GM12892 (cell line): ENCODE data around the gene C1orf94.

Experiments used
- DNase-seq: peaks from one replicate; pipeline ENCODE4 v3.0.0; 2011; ENCODE audit not compliant: insufficient read length
- FAIRE-seq: peaks from 2 replicates; lab custom pipeline; 2011; peaks lifted over from hg19 to GRCh38; lab: Jason Lieb, UNC
- POLR2A ChIP-seq: IDR thresholded peaks from 2 replicates; pipeline ENCODE4 v1.6.1; 2011; ENCODE audit warnings: low read depth, low read length, control low read depth
- POLR2AphosphoS5 ChIP-seq: IDR thresholded peaks from 2 replicates; pipeline ENCODE4 v1.6.1; 2011; ENCODE audit warnings: low read depth, low read length, control low read depth
- TAF1 ChIP-seq: IDR thresholded peaks from 2 replicates; pipeline ENCODE4 v1.6.1; 2011; ENCODE audit warnings: low read depth, mild to moderate bottlenecking, control low read depth, low read length, borderline replicate concordance

Gene C1orf94

DNA sequence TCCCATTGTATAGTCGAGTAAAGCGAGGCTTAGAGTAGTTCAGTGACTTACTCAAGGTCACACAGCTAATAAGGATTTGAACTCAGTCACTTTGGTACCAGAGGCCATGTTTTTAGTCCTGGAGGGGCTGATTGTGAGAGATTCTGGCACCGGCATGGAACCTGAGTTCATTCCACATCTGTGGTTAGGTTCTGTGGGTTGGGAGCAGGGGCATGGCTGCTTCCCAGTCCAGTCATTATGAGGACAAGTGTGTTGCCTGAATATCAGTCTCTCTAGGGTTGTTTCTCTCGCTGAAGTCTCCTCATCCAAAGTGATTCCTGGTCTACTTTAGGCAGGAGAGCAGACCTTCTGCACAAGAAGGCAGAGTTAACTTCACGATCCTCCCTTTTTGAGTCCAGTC is 90.6 kb downstream of the C1orf94 start:
- no peak for FAIRE-seq
- TF ChIP-seq TAF1 (no peak), POLR2AphosphoS5 (no peak), POLR2A (no peak)
- no peak for DNase-seq

DNA sequence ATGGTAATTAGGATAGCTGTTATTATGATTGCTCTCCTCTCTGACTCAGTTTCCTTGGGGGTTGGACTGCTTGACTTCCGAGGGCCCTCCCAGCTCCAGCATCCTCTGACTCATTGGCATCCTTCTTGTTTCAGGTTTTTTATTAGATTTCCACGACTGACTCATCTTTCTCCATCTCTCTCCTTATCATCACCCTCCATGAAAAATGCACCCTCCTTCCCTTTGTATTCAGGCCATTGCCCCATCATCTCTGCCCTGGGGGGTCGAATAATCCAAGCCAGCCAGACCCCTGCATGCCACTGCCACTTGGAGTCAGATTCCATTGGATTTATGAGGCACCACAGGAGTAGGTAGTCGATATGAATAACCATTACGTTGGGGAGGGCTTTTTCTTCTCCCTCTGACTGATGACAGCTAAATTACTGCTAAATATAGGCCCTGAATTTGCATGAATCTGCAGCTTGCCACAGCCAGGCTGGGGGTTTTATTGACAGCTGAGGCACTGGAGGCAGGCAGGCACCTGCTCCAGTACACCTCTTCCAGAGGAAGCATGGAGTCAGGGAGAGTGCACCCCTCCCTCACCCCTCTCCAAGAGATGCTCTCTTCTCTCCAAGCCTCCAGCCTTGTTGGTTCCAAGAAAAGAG is 91.7 kb downstream of the C1orf94 start:
- FAIRE-seq, result no peak
- DNase-seq, result no peak

More for the DNA sequence above, 91.7 kb downstream of the C1orf94 start:
- TF ChIP-seq POLR2AphosphoS5 (no peak), TAF1 (no peak), POLR2A (no peak)
